ENCODE results near the gene CD300C. TPM values are rescaled to one million over a fixed set of nuclear protein-coding genes. Genes with fewer than 3 reads are reported as not detected.

The CD300C gene
- total and polyA plus RNA-seq, 10 of the 15 experiments (the other 5 are each of a cell fraction or from before 2014, with no cell fraction given): 0.12 to 0.38 (median 0.23) TPM; not detected in 3

GRCh38 chr17:74528491-74529199 lies 17.3 kb downstream of the CD300C start (continued):
- TF ChIP-seq SMAD1 (IDR thresholded peaks at IDR 0.05; ENCODE audit: low read depth, partially characterized antibody): no peak
- TF ChIP-seq E4F1 (IDR thresholded peaks at IDR 0.05; ENCODE audit: borderline replicate concordance, partially characterized antibody): no peak
- TF ChIP-seq ATF2 (IDR thresholded peaks at IDR 0.05; ENCODE audit: low read length): peak; percentile 74
- peak; percentile 89 for TF ChIP-seq ZNF384 (IDR thresholded peaks at IDR 0.05; ENCODE audit: borderline replicate concordance, low read depth, low read length)
- TF ChIP-seq ZNF687 (IDR thresholded peaks at IDR 0.05): no peak
- no peak for TF ChIP-seq EZH2 (IDR thresholded peaks at IDR 0.05; ENCODE audit: borderline replicate concordance, control insufficient read depth, low read depth, low read length)
- TF ChIP-seq CUX1 (IDR thresholded peaks at IDR 0.05; ENCODE audit: insufficient replicate concordance, low read depth, low read length): no peak
- no peak for TF ChIP-seq CHD2 (IDR thresholded peaks at IDR 0.05; ENCODE audit: borderline replicate concordance, low read depth, low read length)
- TF ChIP-seq ZBTB33 (IDR thresholded peaks at IDR 0.05): no peak
- no peak for TF ChIP-seq MTA3 (IDR thresholded peaks at IDR 0.05; ENCODE audit: borderline replicate concordance, low read length)
- no peak for TF ChIP-seq RAD21 (IDR thresholded peaks at IDR 0.05; ENCODE audit: insufficient read depth, low read depth, low read length)
- peak; percentile 68; the same call in 1 of the 2 replicates for TF ChIP-seq IRF4 (IDR thresholded peaks at IDR 0.05; ENCODE audit: low read depth, low read length)
- TF ChIP-seq MYB (IDR thresholded peaks at IDR 0.05; ENCODE audit: borderline replicate concordance, low read depth, low read length): no peak

Data from GM12878 (cell line).